ENCODE measurements around the gene ETFBKMT.

GRCh38 chr12:31682136-31682962 lies 22.9 kb downstream of the ETFBKMT start:
- peak; percentile 56 to 83 (median 60) for TF ChIP-seq CTCF (IDR thresholded peaks at IDR 0.05)
- no peak for TF ChIP-seq POLR2A (IDR thresholded peaks at IDR 0.05)

All from esophagus squamous epithelium (tissue), 4 donors.